GM12872 (cell line): ENCODE results near the gene CACNA1S.

ENCODE experiments used
- CTCF ChIP-seq: IDR thresholded peaks from 3 replicates; pipeline ENCODE4 v1.5.1; 2011; ENCODE audit warnings: low read depth, mild to moderate bottlenecking, low read length, moderate library complexity; ENCODE audit not compliant: insufficient read depth

The CACNA1S gene

DNA sequence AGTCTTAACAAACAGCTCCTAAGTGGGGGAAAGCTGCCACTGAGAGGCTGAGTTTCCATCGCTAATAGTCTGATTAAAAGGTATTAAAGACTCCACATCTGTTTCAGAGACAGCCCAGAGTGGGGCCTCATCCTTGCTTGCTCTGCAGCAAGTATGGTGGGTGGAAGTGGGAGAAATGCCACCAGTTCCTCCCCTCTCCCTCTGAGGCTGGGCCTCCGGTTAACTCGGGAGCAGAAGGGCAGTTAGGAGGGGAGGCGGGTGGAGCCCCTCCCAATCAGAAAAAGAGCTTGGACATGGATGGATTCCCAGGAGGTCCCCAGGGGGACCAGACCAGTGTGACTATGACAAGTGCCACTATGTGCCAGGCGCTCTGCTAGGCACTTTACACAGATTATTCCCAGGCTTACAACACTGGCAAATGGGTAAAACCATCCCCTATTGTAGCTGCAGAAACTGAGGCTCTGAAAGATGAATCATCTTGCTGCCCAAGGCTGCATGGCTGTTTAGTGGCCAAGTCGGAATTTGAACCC lies 26.1 kb upstream of the CACNA1S start:
- TF ChIP-seq CTCF = no peak

- no peak for TF ChIP-seq CTCF
These were observed 25.5 kb upstream of the CACNA1S start for GRCh38 chr1:201137579-201138310.

- TF ChIP-seq CTCF = no peak
These were observed 24.8 kb upstream of the CACNA1S start for GRCh38 chr1:201137024-201137392.

DNA sequence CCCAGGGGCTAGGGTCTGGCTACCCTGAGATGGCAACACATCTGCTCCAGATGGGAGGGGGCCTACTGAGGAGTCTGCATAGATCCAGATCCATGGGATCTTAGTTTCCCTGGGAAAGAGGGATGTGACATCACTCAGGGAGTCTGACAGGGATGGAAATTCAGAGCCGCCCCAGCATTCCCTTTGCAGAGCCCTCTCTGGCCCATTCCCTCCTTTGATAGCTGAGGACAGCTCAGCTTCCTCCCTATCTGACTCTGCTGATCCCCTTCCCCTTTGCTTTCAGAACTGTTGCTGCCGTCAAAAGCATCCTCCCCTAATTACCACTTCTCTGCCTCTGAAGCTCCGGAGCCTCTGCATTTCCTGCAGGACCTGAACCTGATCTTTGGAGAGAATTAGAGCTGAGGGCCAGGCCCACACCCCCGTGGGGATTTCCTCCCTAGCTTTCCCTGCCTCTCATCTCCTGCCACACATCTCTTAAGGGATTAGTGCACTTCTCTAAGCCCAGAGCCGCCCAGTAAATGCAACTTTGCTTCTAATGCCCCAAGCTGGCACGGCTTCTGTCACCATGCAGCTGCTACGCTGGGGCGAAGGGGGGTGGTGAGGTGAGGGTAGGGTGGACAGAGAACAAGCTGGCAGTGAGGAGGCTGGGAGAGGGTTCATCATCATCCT lies 24.3 kb upstream of the CACNA1S start:
- no peak for TF ChIP-seq CTCF

- no peak for TF ChIP-seq CTCF
These were observed 22.2 kb upstream of the CACNA1S start for GRCh38 chr1:201134405-201134804.

GRCh38 chr1:201131398-201131797 lies 19.2 kb upstream of the CACNA1S start:
- TF ChIP-seq CTCF = no peak

- TF ChIP-seq CTCF = no peak
These were observed 16.7 kb upstream of the CACNA1S start for GRCh38 chr1:201128962-201129361.
